WTC11 (cell line): ENCODE measurements around the gene TMC1. TPM values are rescaled to one million over a fixed set of nuclear protein-coding genes. Genes with fewer than 3 reads are reported as not detected.

ENCODE experiments used
- ATAC-seq: fragments of 200-7000 bp; cut with Tn5 transposase; 2 replicates; pipeline ENCODE4 v1.10.0; 2021; ENCODE audit warnings: mild to moderate bottlenecking, moderate library complexity
- CTCF ChIA-PET: fragments of 300-600 bp; sonication (Branson Sonifier 250); formaldehyde crosslinking; loops from one replicate; lab custom pipeline; 2021; ENCODE audit warnings: antibody characterized with exemption; lab: Charles Lee
- POLR2A ChIA-PET: fragments of 350-600 bp; sonication (Branson Sonifier 250); formaldehyde crosslinking; loops from one replicate; lab custom pipeline; 2021; ENCODE audit warnings: antibody characterized with exemption; lab: Charles Lee
- DNase-seq: peaks from one replicate; pipeline ENCODE4 v3.0.0; 2021; ENCODE audit warnings: low spot score
- H3K27ac Mint-ChIP-seq: 2 replicates; pipeline ENCODE4 v1.8.0; 2021; ENCODE audit warnings: mixed read lengths
- H3K27me3 Mint-ChIP-seq: 2 replicates; pipeline ENCODE4 v1.8.0; 2021; ENCODE audit warnings: low read depth, mild to moderate bottlenecking, moderate library complexity, mixed read lengths
- H3K36me3 Mint-ChIP-seq: 2 replicates; pipeline ENCODE4 v1.8.0; 2021; ENCODE audit warnings: mixed read lengths
- H3K4me1 Mint-ChIP-seq: 2 replicates; pipeline ENCODE4 v1.8.0; 2022; ENCODE audit warnings: mixed read lengths
- H3K4me3 Mint-ChIP-seq: 2 replicates; pipeline ENCODE4 v1.8.0; 2021; ENCODE audit warnings: mild to moderate bottlenecking, moderate library complexity, mixed read lengths
- H3K9me3 Mint-ChIP-seq: 2 replicates; pipeline ENCODE4 v1.8.0; 2021; ENCODE audit warnings: mixed read lengths
- CREB1 ChIP-seq: sonication (generic); formaldehyde crosslinking; IDR thresholded peaks from 2 replicates; pipeline ENCODE4 v1.8.0; 2023; ENCODE audit warnings: mild to moderate bottlenecking, missing genetic modification reagents
- MYBL2 ChIP-seq: sonication (generic); formaldehyde crosslinking; IDR thresholded peaks from 2 replicates; pipeline ENCODE4 v1.8.1; 2023; ENCODE audit warnings: mild to moderate bottlenecking, moderate library complexity, missing genetic modification reagents
- OVOL2 ChIP-seq: fragments of 250-450 bp; sonication (Bioruptor Pico); IDR thresholded peaks from 2 replicates; pipeline ENCODE4 v1.9.0; 2021; ENCODE audit warnings: mild to moderate bottlenecking, borderline replicate concordance
- RORB ChIP-seq: fragments of 250-450 bp; sonication (Bioruptor Pico); IDR thresholded peaks from 2 replicates; pipeline ENCODE4 v1.9.0; 2021; ENCODE audit warnings: mild to moderate bottlenecking
- SMAD4 ChIP-seq: sonication (generic); formaldehyde crosslinking; IDR thresholded peaks from 2 replicates; pipeline ENCODE4 v1.8.0; 2022; ENCODE audit warnings: mild to moderate bottlenecking, missing genetic modification reagents
- ZBTB21 ChIP-seq: sonication (generic); formaldehyde crosslinking; IDR thresholded peaks from 2 replicates; pipeline ENCODE4 v1.8.1; 2023; ENCODE audit warnings: mild to moderate bottlenecking, missing genetic modification reagents, borderline replicate concordance
- ZNF219 ChIP-seq: sonication (generic); formaldehyde crosslinking; IDR thresholded peaks from 2 replicates; pipeline ENCODE4 v1.8.0; 2023; ENCODE audit warnings: missing genetic modification reagents, mild to moderate bottlenecking, borderline replicate concordance
- ZNF263 ChIP-seq: sonication (generic); formaldehyde crosslinking; IDR thresholded peaks from 2 replicates; pipeline ENCODE4 v1.8.1; 2022; ENCODE audit warnings: low read depth, mild to moderate bottlenecking, moderate library complexity, missing genetic modification reagents
- ZNF281 ChIP-seq: sonication (generic); formaldehyde crosslinking; IDR thresholded peaks from 2 replicates; pipeline ENCODE4 v1.8.0; 2023; ENCODE audit warnings: mild to moderate bottlenecking, missing genetic modification reagents
- ZNF317 ChIP-seq: sonication (generic); formaldehyde crosslinking; IDR thresholded peaks from 2 replicates; pipeline ENCODE4 v1.8.1; 2023; ENCODE audit warnings: low read depth, mild to moderate bottlenecking, moderate library complexity, missing genetic modification reagents, borderline replicate concordance
- total RNA-seq: library from RNA; stranded (reverse); gene quantifications from 3 replicates; pipeline ENCODE4 v1.2.3, GENCODE V29; 2021
- TF ChIP-seq, protein P1 (sequence below): sonication (generic); formaldehyde crosslinking; IDR thresholded peaks from 2 replicates; pipeline ENCODE4 v1.8.0; 2022; ENCODE audit warnings: mild to moderate bottlenecking, missing genetic modification reagents
- TF ChIP-seq, protein P2 (sequence below): sonication (generic); formaldehyde crosslinking; conservative IDR thresholded peaks from 2 replicates; pipeline ENCODE4 v1.8.1; 2023; ENCODE audit warnings: mild to moderate bottlenecking, low read depth, missing genetic modification reagents, moderate library complexity
- TF ChIP-seq, protein P3 (sequence below): sonication (generic); formaldehyde crosslinking; IDR thresholded peaks from 2 replicates; pipeline ENCODE4 v1.8.1; 2023; ENCODE audit warnings: mild to moderate bottlenecking, missing genetic modification reagents
- TF ChIP-seq, protein P4 (sequence below): sonication (generic); formaldehyde crosslinking; IDR thresholded peaks from 2 replicates; pipeline ENCODE4 v1.8.0; 2023; ENCODE audit warnings: missing genetic modification reagents, mild to moderate bottlenecking, borderline replicate concordance
- TF ChIP-seq, protein P5 (sequence below): sonication (generic); formaldehyde crosslinking; IDR thresholded peaks from 2 replicates; pipeline ENCODE4 v1.8.0; 2022; ENCODE audit warnings: missing genetic modification reagents
- TF ChIP-seq, protein P6 (sequence below): sonication (generic); formaldehyde crosslinking; IDR thresholded peaks from 2 replicates; pipeline ENCODE4 v1.8.0; 2023; ENCODE audit warnings: missing genetic modification reagents
- TF ChIP-seq, protein P7 (sequence below): sonication (generic); formaldehyde crosslinking; IDR thresholded peaks from 2 replicates; pipeline ENCODE4 v1.8.1; 2022; ENCODE audit warnings: low read depth, missing genetic modification reagents, borderline replicate concordance
- TF ChIP-seq, protein P8 (sequence below): sonication (generic); formaldehyde crosslinking; IDR thresholded peaks from 2 replicates; pipeline ENCODE4 v1.8.0; 2022; ENCODE audit warnings: mild to moderate bottlenecking, missing genetic modification reagents

The TMC1 gene
- total RNA-seq, 1 experiment from 2014 or later, result 0.31 TPM

DNA sequence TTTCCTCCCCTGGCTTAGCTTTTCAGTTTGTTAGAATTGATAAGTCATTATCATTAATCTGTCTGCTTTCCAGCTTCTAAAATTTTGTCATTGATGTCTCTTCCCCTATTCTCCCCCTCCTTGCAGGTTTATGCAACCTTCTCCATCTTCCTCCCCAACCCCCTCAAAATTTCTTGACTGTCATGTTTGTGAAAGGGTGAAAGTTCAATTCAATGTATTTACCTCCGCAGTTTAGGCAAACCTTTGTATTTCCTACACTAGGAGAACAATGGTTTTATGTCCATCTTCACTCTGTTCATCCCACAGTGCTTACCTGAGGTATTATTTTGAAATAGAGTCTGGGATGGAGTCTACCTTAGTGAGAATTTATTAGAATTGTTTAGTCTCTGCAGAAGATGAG is 313.6 kb downstream of the TMC1 start:
- ATAC-seq (no peak), DNase-seq (no peak)
- H3K27me3 Mint-ChIP-seq, result no peaks in the 10 kb centered on the region
- H3K27ac Mint-ChIP-seq, result no peak overlapping the region
- CTCF ChIA-PET, result interaction anchor here (0.8 to 1.5 kb wide), 2 partner anchors 10 to 13 kb away, joined by 6 to 13 read pairs; no protein-coding TSS in a partner anchor
- no peak for TF ChIP-seq SMAD4
- no peak for TF ChIP-seq ZNF219 (CRISPR knock-in tag)
- TF ChIP-seq, protein P1, sequence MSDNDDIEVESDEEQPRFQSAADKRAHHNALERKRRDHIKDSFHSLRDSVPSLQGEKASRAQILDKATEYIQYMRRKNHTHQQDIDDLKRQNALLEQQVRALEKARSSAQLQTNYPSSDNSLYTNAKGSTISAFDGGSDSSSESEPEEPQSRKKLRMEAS (CRISPR knock-in tag), result no peak
- TF ChIP-seq ZNF281, result no peak
- TF ChIP-seq, protein P2, sequence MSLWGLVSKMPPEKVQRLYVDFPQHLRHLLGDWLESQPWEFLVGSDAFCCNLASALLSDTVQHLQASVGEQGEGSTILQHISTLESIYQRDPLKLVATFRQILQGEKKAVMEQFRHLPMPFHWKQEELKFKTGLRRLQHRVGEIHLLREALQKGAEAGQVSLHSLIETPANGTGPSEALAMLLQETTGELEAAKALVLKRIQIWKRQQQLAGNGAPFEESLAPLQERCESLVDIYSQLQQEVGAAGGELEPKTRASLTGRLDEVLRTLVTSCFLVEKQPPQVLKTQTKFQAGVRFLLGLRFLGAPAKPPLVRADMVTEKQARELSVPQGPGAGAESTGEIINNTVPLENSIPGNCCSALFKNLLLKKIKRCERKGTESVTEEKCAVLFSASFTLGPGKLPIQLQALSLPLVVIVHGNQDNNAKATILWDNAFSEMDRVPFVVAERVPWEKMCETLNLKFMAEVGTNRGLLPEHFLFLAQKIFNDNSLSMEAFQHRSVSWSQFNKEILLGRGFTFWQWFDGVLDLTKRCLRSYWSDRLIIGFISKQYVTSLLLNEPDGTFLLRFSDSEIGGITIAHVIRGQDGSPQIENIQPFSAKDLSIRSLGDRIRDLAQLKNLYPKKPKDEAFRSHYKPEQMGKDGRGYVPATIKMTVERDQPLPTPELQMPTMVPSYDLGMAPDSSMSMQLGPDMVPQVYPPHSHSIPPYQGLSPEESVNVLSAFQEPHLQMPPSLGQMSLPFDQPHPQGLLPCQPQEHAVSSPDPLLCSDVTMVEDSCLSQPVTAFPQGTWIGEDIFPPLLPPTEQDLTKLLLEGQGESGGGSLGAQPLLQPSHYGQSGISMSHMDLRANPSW (CRISPR knock-in tag), result no peak
- TF ChIP-seq ZBTB21 (CRISPR knock-in tag), result no peak
- TF ChIP-seq, protein P3, sequence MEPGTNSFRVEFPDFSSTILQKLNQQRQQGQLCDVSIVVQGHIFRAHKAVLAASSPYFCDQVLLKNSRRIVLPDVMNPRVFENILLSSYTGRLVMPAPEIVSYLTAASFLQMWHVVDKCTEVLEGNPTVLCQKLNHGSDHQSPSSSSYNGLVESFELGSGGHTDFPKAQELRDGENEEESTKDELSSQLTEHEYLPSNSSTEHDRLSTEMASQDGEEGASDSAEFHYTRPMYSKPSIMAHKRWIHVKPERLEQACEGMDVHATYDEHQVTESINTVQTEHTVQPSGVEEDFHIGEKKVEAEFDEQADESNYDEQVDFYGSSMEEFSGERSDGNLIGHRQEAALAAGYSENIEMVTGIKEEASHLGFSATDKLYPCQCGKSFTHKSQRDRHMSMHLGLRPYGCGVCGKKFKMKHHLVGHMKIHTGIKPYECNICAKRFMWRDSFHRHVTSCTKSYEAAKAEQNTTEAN (CRISPR knock-in tag), result no peak
- no peak for TF ChIP-seq RORB
- no peak for TF ChIP-seq MYBL2 (CRISPR knock-in tag)
- TF ChIP-seq, protein P4, sequence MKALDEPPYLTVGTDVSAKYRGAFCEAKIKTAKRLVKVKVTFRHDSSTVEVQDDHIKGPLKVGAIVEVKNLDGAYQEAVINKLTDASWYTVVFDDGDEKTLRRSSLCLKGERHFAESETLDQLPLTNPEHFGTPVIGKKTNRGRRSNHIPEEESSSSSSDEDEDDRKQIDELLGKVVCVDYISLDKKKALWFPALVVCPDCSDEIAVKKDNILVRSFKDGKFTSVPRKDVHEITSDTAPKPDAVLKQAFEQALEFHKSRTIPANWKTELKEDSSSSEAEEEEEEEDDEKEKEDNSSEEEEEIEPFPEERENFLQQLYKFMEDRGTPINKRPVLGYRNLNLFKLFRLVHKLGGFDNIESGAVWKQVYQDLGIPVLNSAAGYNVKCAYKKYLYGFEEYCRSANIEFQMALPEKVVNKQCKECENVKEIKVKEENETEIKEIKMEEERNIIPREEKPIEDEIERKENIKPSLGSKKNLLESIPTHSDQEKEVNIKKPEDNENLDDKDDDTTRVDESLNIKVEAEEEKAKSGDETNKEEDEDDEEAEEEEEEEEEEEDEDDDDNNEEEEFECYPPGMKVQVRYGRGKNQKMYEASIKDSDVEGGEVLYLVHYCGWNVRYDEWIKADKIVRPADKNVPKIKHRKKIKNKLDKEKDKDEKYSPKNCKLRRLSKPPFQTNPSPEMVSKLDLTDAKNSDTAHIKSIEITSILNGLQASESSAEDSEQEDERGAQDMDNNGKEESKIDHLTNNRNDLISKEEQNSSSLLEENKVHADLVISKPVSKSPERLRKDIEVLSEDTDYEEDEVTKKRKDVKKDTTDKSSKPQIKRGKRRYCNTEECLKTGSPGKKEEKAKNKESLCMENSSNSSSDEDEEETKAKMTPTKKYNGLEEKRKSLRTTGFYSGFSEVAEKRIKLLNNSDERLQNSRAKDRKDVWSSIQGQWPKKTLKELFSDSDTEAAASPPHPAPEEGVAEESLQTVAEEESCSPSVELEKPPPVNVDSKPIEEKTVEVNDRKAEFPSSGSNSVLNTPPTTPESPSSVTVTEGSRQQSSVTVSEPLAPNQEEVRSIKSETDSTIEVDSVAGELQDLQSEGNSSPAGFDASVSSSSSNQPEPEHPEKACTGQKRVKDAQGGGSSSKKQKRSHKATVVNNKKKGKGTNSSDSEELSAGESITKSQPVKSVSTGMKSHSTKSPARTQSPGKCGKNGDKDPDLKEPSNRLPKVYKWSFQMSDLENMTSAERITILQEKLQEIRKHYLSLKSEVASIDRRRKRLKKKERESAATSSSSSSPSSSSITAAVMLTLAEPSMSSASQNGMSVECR (CRISPR knock-in tag), result no peak
- TF ChIP-seq OVOL2 (CRISPR knock-in tag), result no peak
- TF ChIP-seq ZNF263 (CRISPR knock-in tag), result no peak
- TF ChIP-seq, protein P5, sequence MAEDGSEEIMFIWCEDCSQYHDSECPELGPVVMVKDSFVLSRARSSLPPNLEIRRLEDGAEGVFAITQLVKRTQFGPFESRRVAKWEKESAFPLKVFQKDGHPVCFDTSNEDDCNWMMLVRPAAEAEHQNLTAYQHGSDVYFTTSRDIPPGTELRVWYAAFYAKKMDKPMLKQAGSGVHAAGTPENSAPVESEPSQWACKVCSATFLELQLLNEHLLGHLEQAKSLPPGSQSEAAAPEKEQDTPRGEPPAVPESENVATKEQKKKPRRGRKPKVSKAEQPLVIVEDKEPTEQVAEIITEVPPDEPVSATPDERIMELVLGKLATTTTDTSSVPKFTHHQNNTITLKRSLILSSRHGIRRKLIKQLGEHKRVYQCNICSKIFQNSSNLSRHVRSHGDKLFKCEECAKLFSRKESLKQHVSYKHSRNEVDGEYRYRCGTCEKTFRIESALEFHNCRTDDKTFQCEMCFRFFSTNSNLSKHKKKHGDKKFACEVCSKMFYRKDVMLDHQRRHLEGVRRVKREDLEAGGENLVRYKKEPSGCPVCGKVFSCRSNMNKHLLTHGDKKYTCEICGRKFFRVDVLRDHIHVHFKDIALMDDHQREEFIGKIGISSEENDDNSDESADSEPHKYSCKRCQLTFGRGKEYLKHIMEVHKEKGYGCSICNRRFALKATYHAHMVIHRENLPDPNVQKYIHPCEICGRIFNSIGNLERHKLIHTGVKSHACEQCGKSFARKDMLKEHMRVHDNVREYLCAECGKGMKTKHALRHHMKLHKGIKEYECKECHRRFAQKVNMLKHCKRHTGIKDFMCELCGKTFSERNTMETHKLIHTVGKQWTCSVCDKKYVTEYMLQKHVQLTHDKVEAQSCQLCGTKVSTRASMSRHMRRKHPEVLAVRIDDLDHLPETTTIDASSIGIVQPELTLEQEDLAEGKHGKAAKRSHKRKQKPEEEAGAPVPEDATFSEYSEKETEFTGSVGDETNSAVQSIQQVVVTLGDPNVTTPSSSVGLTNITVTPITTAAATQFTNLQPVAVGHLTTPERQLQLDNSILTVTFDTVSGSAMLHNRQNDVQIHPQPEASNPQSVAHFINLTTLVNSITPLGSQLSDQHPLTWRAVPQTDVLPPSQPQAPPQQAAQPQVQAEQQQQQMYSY, result no peak
- TF ChIP-seq ZNF317 (CRISPR knock-in tag), result no peak
- TF ChIP-seq, protein P6, sequence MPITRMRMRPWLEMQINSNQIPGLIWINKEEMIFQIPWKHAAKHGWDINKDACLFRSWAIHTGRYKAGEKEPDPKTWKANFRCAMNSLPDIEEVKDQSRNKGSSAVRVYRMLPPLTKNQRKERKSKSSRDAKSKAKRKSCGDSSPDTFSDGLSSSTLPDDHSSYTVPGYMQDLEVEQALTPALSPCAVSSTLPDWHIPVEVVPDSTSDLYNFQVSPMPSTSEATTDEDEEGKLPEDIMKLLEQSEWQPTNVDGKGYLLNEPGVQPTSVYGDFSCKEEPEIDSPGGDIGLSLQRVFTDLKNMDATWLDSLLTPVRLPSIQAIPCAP (CRISPR knock-in tag), result no peak
- TF ChIP-seq, protein P7, sequence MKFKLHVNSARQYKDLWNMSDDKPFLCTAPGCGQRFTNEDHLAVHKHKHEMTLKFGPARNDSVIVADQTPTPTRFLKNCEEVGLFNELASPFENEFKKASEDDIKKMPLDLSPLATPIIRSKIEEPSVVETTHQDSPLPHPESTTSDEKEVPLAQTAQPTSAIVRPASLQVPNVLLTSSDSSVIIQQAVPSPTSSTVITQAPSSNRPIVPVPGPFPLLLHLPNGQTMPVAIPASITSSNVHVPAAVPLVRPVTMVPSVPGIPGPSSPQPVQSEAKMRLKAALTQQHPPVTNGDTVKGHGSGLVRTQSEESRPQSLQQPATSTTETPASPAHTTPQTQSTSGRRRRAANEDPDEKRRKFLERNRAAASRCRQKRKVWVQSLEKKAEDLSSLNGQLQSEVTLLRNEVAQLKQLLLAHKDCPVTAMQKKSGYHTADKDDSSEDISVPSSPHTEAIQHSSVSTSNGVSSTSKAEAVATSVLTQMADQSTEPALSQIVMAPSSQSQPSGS (CRISPR knock-in tag), result no peak
- TF ChIP-seq CREB1, result no peak
- TF ChIP-seq, protein P8, sequence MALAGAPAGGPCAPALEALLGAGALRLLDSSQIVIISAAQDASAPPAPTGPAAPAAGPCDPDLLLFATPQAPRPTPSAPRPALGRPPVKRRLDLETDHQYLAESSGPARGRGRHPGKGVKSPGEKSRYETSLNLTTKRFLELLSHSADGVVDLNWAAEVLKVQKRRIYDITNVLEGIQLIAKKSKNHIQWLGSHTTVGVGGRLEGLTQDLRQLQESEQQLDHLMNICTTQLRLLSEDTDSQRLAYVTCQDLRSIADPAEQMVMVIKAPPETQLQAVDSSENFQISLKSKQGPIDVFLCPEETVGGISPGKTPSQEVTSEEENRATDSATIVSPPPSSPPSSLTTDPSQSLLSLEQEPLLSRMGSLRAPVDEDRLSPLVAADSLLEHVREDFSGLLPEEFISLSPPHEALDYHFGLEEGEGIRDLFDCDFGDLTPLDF (CRISPR knock-in tag), result no peak
- TF ChIP-seq, all 79 proteins: peak for 0
- H3K9me3 Mint-ChIP-seq, result no peaks in the 10 kb centered on the region
- peaks cover 19% of the 10 kb centered on the region for H3K4me1 Mint-ChIP-seq
- POLR2A ChIA-PET, result no interaction called here
- no peak overlapping the region for H3K4me3 Mint-ChIP-seq
- no peaks in the 10 kb centered on the region for H3K36me3 Mint-ChIP-seq
